Suprapubic skin (tissue), 4 donors: Measurements from ENCODE around the gene C16orf90. TPM values are rescaled to one million over a fixed set of nuclear protein-coding genes. Genes with fewer than 3 reads are reported as not detected.

Experiments used
- DNase-seq, 2 donors: peaks; one replicate each; pipeline ENCODE4 v3.0.0-alpha.2; 2019; ENCODE audit warnings: low spot score in 2 of 2
- H3K27ac ChIP-seq: fragments of 200-600 bp; sonication (generic); one replicate; pipeline ENCODE4 v1.5.1; 2019
- H3K27me3 ChIP-seq: fragments of 200-600 bp; sonication (generic); one replicate; pipeline ENCODE4 v1.5.1; 2019
- H3K36me3 ChIP-seq: fragments of 200-600 bp; sonication (generic); one replicate; pipeline ENCODE4 v1.5.1; 2019
- H3K4me1 ChIP-seq: fragments of 200-600 bp; sonication (generic); one replicate; pipeline ENCODE4 v1.5.1; 2019
- H3K4me3 ChIP-seq: fragments of 200-600 bp; sonication (generic); one replicate; pipeline ENCODE4 v1.5.1; 2019; ENCODE audit warnings: mild to moderate bottlenecking
- H3K9me3 ChIP-seq: fragments of 200-600 bp; sonication (generic); one replicate; pipeline ENCODE4 v1.5.1; 2019
- EP300 ChIP-seq: sonication (generic); formaldehyde crosslinking; IDR thresholded peaks from one replicate; pipeline ENCODE4 v1.6.1; 2017; ENCODE audit warnings: antibody characterized with exemption
- POLR2A ChIP-seq, 2 donors: fragments of 450-650 bp; IDR thresholded peaks; one replicate each; pipeline ENCODE4 v1.6.1; 2017; ENCODE audit warnings: antibody characterized with exemption in 2 of 2, mild to moderate bottlenecking in 2 of 2, moderate library complexity in 2 of 2
- POLR2AphosphoS5 ChIP-seq, 3 donors: sonication (generic); formaldehyde crosslinking; IDR thresholded peaks; one replicate each; pipeline ENCODE4 v1.6.1; 2017; ENCODE audit warnings: antibody characterized with exemption in 3 of 3
- WGBS: methylation state at CpG from one replicate; pipeline ENCODE4 v1.1.5; 2018; 5-methylcytosine and 5-hydroxymethylcytosine counted together
- total RNA-seq, 4 donors: library from RNA; depleted of rRNA; stranded (reverse); fragments of >200 nt; gene quantifications; one replicate each; pipeline ENCODE4 v1.1.0, GENCODE V29; 2016
- TF ChIP-seq, protein P1 (sequence below), 2 donors: fragments of 200-600 bp in 1 of 2; fragments of 450-650 bp in 1 of 2; sonication (generic) in 1 of 2; IDR thresholded peaks; one replicate each; pipeline ENCODE4 v1.5.1; 2016 to 2019; ENCODE audit warnings: antibody characterized with exemption in 2 of 2, mild to moderate bottlenecking in 1 of 2, moderate library complexity in 1 of 2

The C16orf90 gene
- total RNA-seq, 4 donors from 2014 or later: not detected

- Histone ChIP-seq H3K4me3 (no peak overlapping the region), H3K9me3 (no peaks in the 10 kb centered on the region), H3K27ac (no peak overlapping the region), H3K4me1 (peaks cover 35% of the 10 kb centered on the region), H3K36me3 (peaks cover 12% of the 10 kb centered on the region), H3K27me3 (no peaks in the 10 kb centered on the region)
- no peak for DNase-seq
- 80% methylated on average over 4 of the region's 4 CpGs for WGBS
- no peak for TF ChIP-seq EP300
- no peak for TF ChIP-seq POLR2AphosphoS5 (IDR thresholded peaks at IDR 0.05)
- no peak for TF ChIP-seq POLR2A (IDR thresholded peaks at IDR 0.05)
- TF ChIP-seq, protein P1, sequence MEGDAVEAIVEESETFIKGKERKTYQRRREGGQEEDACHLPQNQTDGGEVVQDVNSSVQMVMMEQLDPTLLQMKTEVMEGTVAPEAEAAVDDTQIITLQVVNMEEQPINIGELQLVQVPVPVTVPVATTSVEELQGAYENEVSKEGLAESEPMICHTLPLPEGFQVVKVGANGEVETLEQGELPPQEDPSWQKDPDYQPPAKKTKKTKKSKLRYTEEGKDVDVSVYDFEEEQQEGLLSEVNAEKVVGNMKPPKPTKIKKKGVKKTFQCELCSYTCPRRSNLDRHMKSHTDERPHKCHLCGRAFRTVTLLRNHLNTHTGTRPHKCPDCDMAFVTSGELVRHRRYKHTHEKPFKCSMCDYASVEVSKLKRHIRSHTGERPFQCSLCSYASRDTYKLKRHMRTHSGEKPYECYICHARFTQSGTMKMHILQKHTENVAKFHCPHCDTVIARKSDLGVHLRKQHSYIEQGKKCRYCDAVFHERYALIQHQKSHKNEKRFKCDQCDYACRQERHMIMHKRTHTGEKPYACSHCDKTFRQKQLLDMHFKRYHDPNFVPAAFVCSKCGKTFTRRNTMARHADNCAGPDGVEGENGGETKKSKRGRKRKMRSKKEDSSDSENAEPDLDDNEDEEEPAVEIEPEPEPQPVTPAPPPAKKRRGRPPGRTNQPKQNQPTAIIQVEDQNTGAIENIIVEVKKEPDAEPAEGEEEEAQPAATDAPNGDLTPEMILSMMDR (IDR thresholded peaks at IDR 0.05): no peak
Measured at GRCh38 chr16:3467921-3468320, 27.4 kb downstream of the C16orf90 start.

GRCh38 chr16:3467182-3467581, 28.1 kb downstream of the C16orf90 start:
- TF ChIP-seq EP300 (no peak), POLR2AphosphoS5 (IDR thresholded peaks at IDR 0.05) (no peak), POLR2A (IDR thresholded peaks at IDR 0.05) (no peak)
- TF ChIP-seq, protein P1 (IDR thresholded peaks at IDR 0.05): no peak
- H3K4me3 ChIP-seq: no peak overlapping the region
- DNase-seq: no peak
- H3K27ac ChIP-seq: no peak overlapping the region
- H3K27me3 ChIP-seq: no peaks in the 10 kb centered on the region
- peaks cover 12% of the 10 kb centered on the region for H3K36me3 ChIP-seq
- 91% methylated on average over 8 of the region's 8 CpGs for WGBS
- H3K9me3 ChIP-seq: no peaks in the 10 kb centered on the region
- peaks cover 35% of the 10 kb centered on the region for H3K4me1 ChIP-seq

DNA sequence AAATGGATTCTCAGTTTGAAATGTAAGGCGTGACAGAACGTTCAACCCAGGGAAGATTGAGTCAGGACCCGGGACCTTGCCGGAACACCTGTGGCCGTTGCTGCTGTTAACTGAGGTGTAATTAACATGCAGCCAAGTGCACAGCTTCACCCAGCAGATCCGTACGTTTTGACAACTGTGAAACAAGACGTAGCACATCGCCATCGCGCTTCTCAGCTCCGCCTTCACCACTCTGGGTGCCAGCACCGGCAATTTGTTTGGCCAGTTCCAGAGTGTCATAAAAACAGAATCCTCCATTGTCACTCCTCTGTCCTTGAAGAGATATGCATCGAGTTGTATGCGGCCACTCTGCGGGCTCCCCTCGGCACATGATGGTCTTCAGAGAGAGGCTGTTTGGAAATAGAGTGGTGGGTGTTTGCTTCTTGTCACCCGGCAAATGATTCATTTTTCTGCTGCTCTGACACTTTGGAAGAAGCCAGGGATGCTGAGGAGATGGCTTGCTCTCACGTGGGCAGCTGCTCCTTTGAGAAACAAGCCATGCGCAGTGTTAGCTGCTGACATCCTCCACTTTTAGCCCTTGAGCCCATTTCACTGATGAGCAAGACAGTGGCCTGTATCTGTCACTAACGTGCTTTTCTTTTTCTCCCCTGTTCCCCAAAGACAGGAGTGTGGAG, 29.2 kb downstream of the C16orf90 start:
- peaks cover 44% of the 10 kb centered on the region for H3K4me1 ChIP-seq

GRCh38 chr16:3465301-3465700, 30.0 kb downstream of the C16orf90 start:
- H3K27ac ChIP-seq: no peak overlapping the region
- TF ChIP-seq, protein P1 (IDR thresholded peaks at IDR 0.05): no peak
- TF ChIP-seq POLR2A (IDR thresholded peaks at IDR 0.05) (no peak), EP300 (no peak), POLR2AphosphoS5 (IDR thresholded peaks at IDR 0.05) (no peak)
- H3K9me3 ChIP-seq: no peaks in the 10 kb centered on the region
- H3K36me3 ChIP-seq: peaks cover 12% of the 10 kb centered on the region
- 96% methylated on average over 12 of the region's 12 CpGs for WGBS
- DNase-seq: no peak
- no peak overlapping the region for H3K4me3 ChIP-seq
- H3K4me1 ChIP-seq: peaks cover 52% of the 10 kb centered on the region
- H3K27me3 ChIP-seq: no peaks in the 10 kb centered on the region

More for the DNA sequence above, 29.2 kb downstream of the C16orf90 start:
- no peak for DNase-seq
- H3K27ac ChIP-seq: no peak overlapping the region
- 80% methylated on average over 21 of the region's 21 CpGs for WGBS
- no peaks in the 10 kb centered on the region for H3K27me3 ChIP-seq
- H3K4me3 ChIP-seq: no peak overlapping the region
- no peak for TF ChIP-seq EP300
- TF ChIP-seq POLR2A (IDR thresholded peaks at IDR 0.05): no peak
- TF ChIP-seq POLR2AphosphoS5 (IDR thresholded peaks at IDR 0.05): no peak
- TF ChIP-seq, protein P1 (IDR thresholded peaks at IDR 0.05): no peak
- H3K9me3 ChIP-seq: no peaks in the 10 kb centered on the region
- H3K36me3 ChIP-seq: peaks cover 12% of the 10 kb centered on the region

DNA sequence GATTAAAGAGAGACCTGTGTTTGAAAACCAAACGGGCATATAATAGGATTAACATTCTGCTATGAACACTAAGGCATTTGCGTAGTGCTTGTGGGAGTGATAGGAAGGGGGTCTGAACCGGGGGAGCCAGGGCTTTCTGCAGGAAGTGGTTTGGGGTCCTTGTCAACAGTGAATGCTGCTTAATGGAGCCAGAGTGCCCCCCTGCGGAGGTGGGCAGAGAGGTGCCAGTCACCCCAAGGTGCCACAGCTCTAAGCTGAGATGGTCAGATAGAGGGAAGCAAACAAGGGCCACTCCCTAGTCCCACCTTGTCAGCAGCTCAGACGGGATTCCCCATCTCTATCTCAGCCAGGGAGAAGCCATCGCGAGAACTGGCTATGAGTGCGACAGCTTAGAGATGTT, 34.1 kb downstream of the C16orf90 start:
- DNase-seq: no peak
- no peak overlapping the region for H3K27ac ChIP-seq
- peaks cover 7% of the 10 kb centered on the region for H3K36me3 ChIP-seq
- no peak for TF ChIP-seq POLR2A (IDR thresholded peaks at IDR 0.05)
- TF ChIP-seq, protein P1 (IDR thresholded peaks at IDR 0.05): no peak
- no peak for TF ChIP-seq EP300
- no peak for TF ChIP-seq POLR2AphosphoS5 (IDR thresholded peaks at IDR 0.05)
- H3K4me3 ChIP-seq: no peak overlapping the region
- 68% methylated on average over 8 of the region's 8 CpGs for WGBS
- no peaks in the 10 kb centered on the region for H3K9me3 ChIP-seq
- H3K27me3 ChIP-seq: no peaks in the 10 kb centered on the region
- H3K4me1 ChIP-seq: peaks cover 61% of the 10 kb centered on the region
